ENCODE measurements around the gene POTEF.

DNA sequence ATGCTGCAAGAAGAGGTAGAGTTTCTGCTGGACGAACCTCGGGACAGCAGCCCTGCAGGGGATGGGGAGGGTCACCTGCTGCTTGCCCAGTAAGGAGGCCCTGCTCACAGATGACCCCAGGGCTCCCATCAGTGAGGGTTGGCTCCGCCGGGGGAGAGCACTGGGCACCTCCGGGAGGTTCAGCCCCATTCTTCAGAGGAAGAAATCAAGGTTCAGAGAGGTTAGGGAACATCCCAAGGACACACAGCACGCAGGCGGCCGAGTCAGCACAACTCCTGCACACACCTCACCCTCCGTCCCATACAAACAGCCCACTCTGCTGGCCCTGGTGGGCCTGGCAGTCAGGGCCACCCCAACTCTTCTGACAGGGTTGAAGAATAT lies 27.6 kb upstream of the POTEF start:
- TF ChIP-seq CTCF (conservative IDR thresholded peaks at IDR 0.05) (no peak), ZFX (IDR thresholded peaks at IDR 0.05) (no peak)
